GM12891 (cell line): ENCODE measurements around the gene KDM4E.

Experiments used
- DNase-seq: peaks from one replicate; pipeline ENCODE4 v3.0.0; 2011; ENCODE audit warnings: low spot score; ENCODE audit not compliant: insufficient read length
- FAIRE-seq: peaks from 2 replicates; lab custom pipeline; 2011; peaks lifted over from hg19 to GRCh38; lab: Jason Lieb, UNC
- PAX5 ChIP-seq: IDR thresholded peaks from 2 replicates; pipeline ENCODE4 v1.6.1; 2011; ENCODE audit warnings: low read length, moderate library complexity, mild to moderate bottlenecking; ENCODE audit not compliant: insufficient read depth, severe bottlenecking
- POLR2A ChIP-seq: IDR thresholded peaks from 2 replicates; pipeline ENCODE4 v1.6.1; 2011; ENCODE audit warnings: low read depth, low read length, control low read depth
- POLR2AphosphoS5 ChIP-seq: IDR thresholded peaks from 2 replicates; pipeline ENCODE4 v1.6.1; 2011; ENCODE audit warnings: low read depth, low read length, control low read depth
- POU2F2 ChIP-seq: IDR thresholded peaks from 2 replicates; pipeline ENCODE4 v1.6.1; 2011; ENCODE audit warnings: low read depth, mild to moderate bottlenecking, control low read depth, low read length, moderate library complexity
- SPI1 ChIP-seq: IDR thresholded peaks from 2 replicates; pipeline ENCODE4 v1.6.1; 2011; ENCODE audit warnings: low read depth, low read length, control low read depth
- TAF1 ChIP-seq: IDR thresholded peaks from 2 replicates; pipeline ENCODE4 v1.6.1; 2011; ENCODE audit warnings: low read depth, low read length, control low read depth

Gene KDM4E

GRCh38 chr11:95050595-95051202, 25.6 kb downstream of the KDM4E start:
- TF ChIP-seq SPI1 = no peak
- TF ChIP-seq POLR2AphosphoS5 = no peak
- TF ChIP-seq TAF1 = no peak
- no peak for TF ChIP-seq POLR2A
- no peak for TF ChIP-seq PAX5
- TF ChIP-seq POU2F2 = no peak
- FAIRE-seq (no peak), DNase-seq (no peak)

- TF ChIP-seq POLR2A (no peak), POLR2AphosphoS5 (no peak), PAX5 (no peak), POU2F2 (no peak), SPI1 (no peak), TAF1 (no peak)
- FAIRE-seq (no peak), DNase-seq (no peak)
Measured at GRCh38 chr11:95054356-95054755, 29.3 kb downstream of the KDM4E start.

DNA sequence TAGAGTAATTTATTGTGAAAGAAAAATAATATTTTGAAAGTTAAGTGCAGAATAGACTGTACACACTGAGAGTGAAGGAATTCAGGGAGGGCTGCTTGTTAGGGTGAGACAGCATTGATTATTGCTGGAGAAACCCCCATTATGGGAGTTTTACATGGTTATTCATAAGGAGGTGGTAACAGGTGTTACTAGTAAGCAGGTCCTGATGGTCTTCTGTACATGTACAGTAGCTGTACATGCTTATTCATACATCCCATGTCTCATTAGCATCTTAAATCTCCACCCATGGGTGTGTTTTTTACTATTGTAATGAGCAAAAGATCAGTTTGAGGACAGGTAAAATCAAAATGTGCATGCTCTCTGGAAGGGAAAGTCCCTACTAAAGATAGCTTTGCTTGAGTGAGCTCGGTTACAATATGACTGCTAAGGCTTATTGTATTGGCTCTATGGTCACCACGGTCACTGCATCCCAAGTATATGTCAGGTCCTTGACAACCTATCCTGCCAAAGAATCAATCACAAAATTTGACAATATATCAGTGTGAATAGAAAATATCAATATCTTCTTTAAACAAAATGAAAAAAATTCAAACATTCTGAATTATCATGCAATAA, 30.3 kb downstream of the KDM4E start:
- FAIRE-seq (peak; percentile 87), DNase-seq (no peak)
- TF ChIP-seq POU2F2 = no peak
- no peak for TF ChIP-seq POLR2AphosphoS5
- no peak for TF ChIP-seq POLR2A
- peak; percentile 42 for TF ChIP-seq PAX5
- TF ChIP-seq SPI1 = no peak
- TF ChIP-seq TAF1 = no peak

GRCh38 chr11:95057959-95058358, 32.9 kb downstream of the KDM4E start:
- DNase-seq (no peak), FAIRE-seq (no peak)
- TF ChIP-seq PAX5 = no peak
- TF ChIP-seq SPI1 = no peak
- no peak for TF ChIP-seq POLR2AphosphoS5
- no peak for TF ChIP-seq TAF1
- no peak for TF ChIP-seq POU2F2
- no peak for TF ChIP-seq POLR2A

DNA sequence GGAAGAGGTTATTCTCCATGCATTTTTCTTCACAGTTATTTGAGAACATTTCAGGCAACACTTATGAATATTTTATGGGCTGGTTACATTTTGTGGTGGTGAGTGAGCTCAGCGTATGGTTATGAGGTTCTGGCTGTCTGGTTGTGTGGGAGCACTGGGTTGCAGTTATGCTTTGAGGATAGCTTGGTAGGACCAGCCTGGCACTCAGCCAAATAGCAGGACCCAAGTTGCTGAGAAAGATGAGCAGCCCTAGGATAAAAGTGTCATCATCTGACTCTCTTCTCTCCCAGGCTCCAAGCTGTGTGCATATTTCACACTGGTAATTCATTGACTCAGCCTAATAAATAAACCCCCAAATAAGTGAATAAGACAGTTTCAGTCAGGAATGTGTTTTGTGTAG, 33.6 kb downstream of the KDM4E start:
- DNase-seq (no peak), FAIRE-seq (no peak)
- no peak for TF ChIP-seq SPI1
- no peak for TF ChIP-seq PAX5
- no peak for TF ChIP-seq POLR2AphosphoS5
- TF ChIP-seq TAF1 = no peak
- TF ChIP-seq POU2F2 = no peak

DNA sequence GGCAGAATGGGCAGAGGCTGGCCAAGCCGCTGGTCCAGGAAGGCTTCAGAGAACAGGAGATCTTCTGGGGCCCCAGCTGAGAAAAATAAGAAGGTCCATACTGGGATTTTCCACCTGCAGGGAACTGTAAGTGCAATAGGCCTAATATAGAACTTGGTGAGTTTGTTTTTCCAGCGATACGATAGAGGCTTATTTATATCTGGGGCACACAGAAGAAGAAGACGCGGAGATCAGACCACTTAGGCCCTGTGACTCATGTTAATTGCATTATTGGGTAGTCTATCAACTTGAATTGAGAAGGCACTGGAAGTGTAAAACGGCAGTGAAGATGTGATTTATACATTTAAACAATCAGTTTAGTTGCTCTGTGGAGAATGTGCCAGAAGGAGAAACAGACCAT, 34.0 kb downstream of the KDM4E start:
- DNase-seq (no peak), FAIRE-seq (no peak)
- no peak for TF ChIP-seq POLR2AphosphoS5
- no peak for TF ChIP-seq PAX5
- TF ChIP-seq TAF1 = no peak
- no peak for TF ChIP-seq POU2F2

DNA sequence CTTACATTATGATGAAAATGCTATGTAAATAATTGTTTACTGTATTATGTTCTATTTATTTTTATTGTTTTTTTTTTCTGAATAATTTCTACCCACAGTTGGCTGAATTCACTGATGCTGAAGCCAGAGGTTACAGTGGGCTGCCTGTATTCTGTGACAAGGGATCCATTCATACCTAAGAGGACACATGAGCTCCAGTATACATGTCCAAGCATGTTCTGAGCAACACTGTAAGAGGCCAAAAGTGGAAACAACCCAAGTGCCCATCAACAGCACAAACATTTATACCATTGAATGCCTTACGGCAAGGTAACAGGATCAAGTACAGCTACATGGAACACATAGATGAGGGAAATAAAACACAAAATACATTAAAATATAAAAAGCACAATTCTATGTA, 40.3 kb downstream of the KDM4E start:
- DNase-seq (no peak), FAIRE-seq (no peak)
- TF ChIP-seq SPI1 = no peak
- TF ChIP-seq PAX5 = no peak
- no peak for TF ChIP-seq TAF1
- TF ChIP-seq POU2F2 = no peak
- no peak for TF ChIP-seq POLR2A
- TF ChIP-seq POLR2AphosphoS5 = no peak

- no peak for FAIRE-seq
- no peak for DNase-seq
- TF ChIP-seq TAF1 (no peak), SPI1 (no peak), POLR2A (no peak), POLR2AphosphoS5 (no peak), PAX5 (no peak), POU2F2 (no peak)
Measured at GRCh38 chr11:95066716-95067038, 41.6 kb downstream of the KDM4E start, which contains the start of gene SRSF8. Gene SRSF8, plus strand, starts transcription at chr11:95066919. Its CDS starts 308 bp downstream, at chr11:95067227.

GRCh38 chr11:95067039-95067840, 42.2 kb downstream of the KDM4E start:
- FAIRE-seq = peak; percentile 90
- TF ChIP-seq TAF1 (no peak; the same call in 1 of the 2 replicates), POU2F2 (no peak), SPI1 (no peak), POLR2A (peak; percentile 62; the same call in 1 of the 2 replicates), POLR2AphosphoS5 (no peak; the same call in 1 of the 2 replicates)
- DNase-seq = peak; percentile 30
